GM21390 (cell line): ENCODE measurements around the gene CNTN5.

ENCODE experiments used
- ATAC-seq: cut with Tn5 transposase; IDR thresholded peaks from one replicate; pipeline ENCODE4 v1.9.1; 2021; ENCODE audit not compliant: unreplicated experiment

CNTN5 gene

GRCh38 chr11:100396266-100396665, 1375.5 kb downstream of the CNTN5 start:
- no peak for ATAC-seq

GRCh38 chr11:100397401-100397800, 1376.7 kb downstream of the CNTN5 start:
- ATAC-seq: no peak

GRCh38 chr11:100403816-100404215, 1383.1 kb downstream of the CNTN5 start:
- no peak for ATAC-seq

GRCh38 chr11:100404907-100405306, 1384.2 kb downstream of the CNTN5 start:
- ATAC-seq: no peak
